ENCODE measurements around the gene NRL.

NRL gene

DNA sequence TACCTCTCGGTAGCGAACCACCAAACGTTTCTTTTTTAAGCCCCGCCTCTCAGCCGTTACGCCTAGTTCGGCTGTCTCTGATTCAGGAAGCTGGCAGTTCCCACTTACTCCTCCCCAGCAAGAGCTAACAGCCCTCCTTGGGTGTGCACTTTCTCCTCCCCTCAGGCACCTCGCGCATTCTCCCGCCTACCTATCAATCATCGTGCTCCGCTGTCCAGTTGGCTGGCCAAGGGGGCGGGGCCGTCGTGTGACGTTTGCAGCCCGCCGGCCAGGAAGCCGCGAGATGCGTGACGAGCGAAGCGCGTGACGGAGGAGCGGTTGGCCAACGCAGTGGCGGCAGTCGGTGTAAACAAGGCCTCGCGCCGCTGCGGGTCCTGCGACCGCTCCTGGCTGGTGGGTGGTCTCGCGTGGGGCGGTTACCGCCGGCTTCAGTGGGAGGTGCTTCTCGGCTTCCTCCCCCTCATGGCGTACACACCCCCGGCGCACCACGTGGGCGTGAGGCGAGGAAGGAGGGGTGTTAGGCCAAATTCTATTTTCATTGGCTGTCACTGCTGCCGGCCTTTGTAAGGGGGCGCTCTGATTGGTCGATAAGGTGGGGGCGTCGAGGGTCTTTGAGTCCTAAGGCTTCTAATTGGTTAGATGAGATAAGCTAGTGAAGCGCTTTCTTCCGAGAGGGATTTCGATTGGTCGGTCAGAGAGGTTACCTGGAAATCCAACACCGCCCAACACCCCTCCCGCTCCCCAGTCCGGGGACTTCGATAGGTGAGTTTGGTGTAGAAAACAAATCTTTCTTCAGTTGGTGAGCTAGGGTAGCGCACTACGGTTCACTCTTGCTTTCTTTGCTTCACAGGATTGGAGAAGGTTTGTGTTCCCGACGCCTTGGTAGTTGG is at the start of gene NRL, which contains the start of gene DCAF11:
NRL (minus strand) TSS at position 418 of the 890 bp plus-strand sequence. CDS start 32,101 bp downstream, outside the sequence.
DCAF11 (plus strand) TSS at position 246 of the 890 bp plus-strand sequence. CDS start 818 bp downstream, outside the sequence.
- Mint-ChIP-seq H3K4me1 (peaks cover 16% of the 10 kb centered on the region), H3K36me3 (peaks cover 18% of the 10 kb centered on the region), H3K9me3 (no peaks in the 10 kb centered on the region), H3K27me3 (no peaks in the 10 kb centered on the region), H3K27ac (peak within 1 kb of the TSS; percentile 97), H3K4me3 (peak within 1 kb of the TSS; percentile 99)
- ATAC-seq (ENCODE audit: low read depth) (peak; percentile 81), DNase-seq (ENCODE audit: low spot score in 2 of 2) (peak; percentile 98)

DNA sequence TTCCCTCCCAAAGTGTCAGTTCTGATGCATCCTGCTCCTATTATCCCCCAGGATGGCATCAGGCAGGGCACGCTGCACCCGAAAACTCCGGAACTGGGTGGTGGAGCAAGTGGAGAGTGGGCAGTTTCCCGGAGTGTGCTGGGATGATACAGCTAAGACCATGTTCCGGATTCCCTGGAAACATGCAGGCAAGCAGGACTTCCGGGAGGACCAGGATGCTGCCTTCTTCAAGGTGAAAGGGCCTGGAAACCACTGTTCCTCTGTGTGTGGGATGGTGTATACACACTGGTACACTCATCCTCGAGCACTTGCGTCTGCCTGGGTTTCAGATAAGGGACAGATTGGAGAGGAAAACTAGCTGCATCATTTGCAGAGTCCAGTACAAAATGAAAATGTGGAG is 47.3 kb upstream of the NRL start:
- Mint-ChIP-seq H3K4me3 (peak overlapping the region; percentile 99), H3K9me3 (no peaks in the 10 kb centered on the region), H3K36me3 (peaks cover 37% of the 10 kb centered on the region), H3K4me1 (peaks cover 17% of the 10 kb centered on the region), H3K27me3 (no peaks in the 10 kb centered on the region), H3K27ac (peak overlapping the region; percentile 95)
- ATAC-seq (ENCODE audit: low read depth) (no peak), DNase-seq (ENCODE audit: low spot score in 2 of 2) (no peak)

DNA sequence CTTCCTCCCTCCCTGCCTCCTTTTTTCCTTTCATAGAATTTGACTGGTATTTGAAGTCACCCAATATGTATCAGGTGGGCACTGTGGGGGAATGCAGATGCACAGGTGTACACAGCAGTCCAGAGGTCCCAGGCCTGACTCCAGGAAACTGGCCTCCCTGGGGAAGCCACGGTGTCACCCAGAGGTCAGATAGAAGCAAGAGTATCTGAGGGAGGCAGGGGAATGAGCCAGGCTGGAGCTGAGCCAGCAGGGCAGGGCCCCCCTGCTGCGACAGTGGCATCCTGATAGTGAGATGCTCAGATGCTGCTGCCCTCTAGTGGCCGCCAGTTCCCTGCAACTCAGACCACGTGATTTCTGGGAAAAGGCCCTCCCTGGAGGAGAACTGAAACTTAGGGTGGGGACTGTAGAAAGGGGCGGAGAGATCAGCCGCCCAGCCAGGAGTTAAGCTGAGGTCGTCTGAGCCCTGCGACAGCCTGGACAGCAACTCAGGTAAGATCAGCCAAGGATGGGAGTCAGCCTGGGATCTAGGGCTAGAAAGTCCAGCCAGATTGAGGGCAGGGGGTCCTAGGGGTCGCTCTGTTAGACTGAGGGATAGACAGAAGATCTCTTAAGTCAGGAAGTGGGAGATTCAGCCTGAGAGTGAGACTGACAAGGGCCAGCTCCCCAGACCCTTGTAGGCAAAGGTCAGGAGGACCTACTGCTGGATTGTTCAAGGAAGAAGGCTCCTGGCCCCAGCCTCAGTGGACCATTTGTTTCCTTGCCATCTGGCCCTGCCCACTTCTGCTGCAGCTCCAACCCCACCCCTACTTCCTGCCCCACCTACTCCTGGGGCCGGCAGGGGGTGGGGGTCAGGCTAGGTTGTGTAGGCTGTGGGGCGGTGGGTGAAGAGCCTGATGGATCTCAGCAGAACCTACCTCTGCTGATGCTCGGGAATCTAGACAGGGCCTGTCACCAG is 46.4 kb upstream of the NRL start, which contains the start of gene IRF9:
IRF9 (plus strand) TSS at position 416 of the 955 bp plus-strand sequence. CDS start 880 bp downstream, outside the sequence.
- H3K36me3 Mint-ChIP-seq: peaks cover 38% of the 10 kb centered on the region
- peak within 1 kb of the TSS; percentile 95 for H3K27ac Mint-ChIP-seq
- H3K27me3 Mint-ChIP-seq: no peaks in the 10 kb centered on the region
- H3K4me1 Mint-ChIP-seq: peaks cover 17% of the 10 kb centered on the region
- peak; percentile 92 for ATAC-seq (ENCODE audit: low read depth)
- H3K9me3 Mint-ChIP-seq: no peaks in the 10 kb centered on the region
- peak within 1 kb of the TSS; percentile 99 for H3K4me3 Mint-ChIP-seq
- DNase-seq (ENCODE audit: low spot score in 2 of 2): peak; percentile 98

DNA sequence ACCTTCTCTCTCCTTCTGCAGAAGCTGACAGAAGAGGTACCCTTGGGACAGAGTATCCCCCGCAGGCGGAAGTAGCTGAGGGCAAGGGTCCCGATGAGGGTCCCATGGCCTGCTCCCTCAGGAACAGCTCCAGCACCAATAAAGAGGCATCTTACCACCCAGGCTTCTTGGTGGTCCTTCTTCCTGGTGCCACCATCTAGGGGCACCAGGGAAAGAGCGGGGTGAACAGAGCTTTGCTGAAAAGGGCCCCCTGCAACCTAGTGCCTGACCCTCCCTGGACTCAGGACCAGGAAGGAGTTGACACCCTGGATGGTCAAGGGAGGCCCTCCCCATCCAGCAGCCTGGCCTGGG is 45.7 kb upstream of the NRL start:
- Mint-ChIP-seq H3K9me3 (no peaks in the 10 kb centered on the region), H3K36me3 (peaks cover 39% of the 10 kb centered on the region), H3K4me3 (peak overlapping the region; percentile 99), H3K27ac (peak overlapping the region; percentile 95), H3K27me3 (no peaks in the 10 kb centered on the region), H3K4me1 (peaks cover 17% of the 10 kb centered on the region)
- DNase-seq (ENCODE audit: low spot score in 2 of 2) (no peak), ATAC-seq (ENCODE audit: low read depth) (no peak)

GRCh38 chr14:24159777-24160498 is 45.2 kb upstream of the NRL start:
- peak overlapping the region; percentile 95 for H3K27ac Mint-ChIP-seq
- no peaks in the 10 kb centered on the region for H3K9me3 Mint-ChIP-seq
- H3K4me3 Mint-ChIP-seq: no peak overlapping the region
- H3K4me1 Mint-ChIP-seq: peaks cover 16% of the 10 kb centered on the region
- H3K27me3 Mint-ChIP-seq: no peaks in the 10 kb centered on the region
- H3K36me3 Mint-ChIP-seq: peaks cover 35% of the 10 kb centered on the region
- DNase-seq (ENCODE audit: low spot score in 2 of 2) (no peak), ATAC-seq (ENCODE audit: low read depth) (no peak)

GRCh38 chr14:24157331-24157730 is 42.6 kb upstream of the NRL start:
- ATAC-seq (ENCODE audit: low read depth): no peak
- peak overlapping the region; percentile 9 for H3K27ac Mint-ChIP-seq
- no peaks in the 10 kb centered on the region for H3K9me3 Mint-ChIP-seq
- DNase-seq (ENCODE audit: low spot score in 2 of 2): no peak
- no peaks in the 10 kb centered on the region for H3K27me3 Mint-ChIP-seq
- no peak overlapping the region for H3K4me3 Mint-ChIP-seq
- H3K36me3 Mint-ChIP-seq: peaks cover 23% of the 10 kb centered on the region
- H3K4me1 Mint-ChIP-seq: peaks cover 8% of the 10 kb centered on the region

DNA sequence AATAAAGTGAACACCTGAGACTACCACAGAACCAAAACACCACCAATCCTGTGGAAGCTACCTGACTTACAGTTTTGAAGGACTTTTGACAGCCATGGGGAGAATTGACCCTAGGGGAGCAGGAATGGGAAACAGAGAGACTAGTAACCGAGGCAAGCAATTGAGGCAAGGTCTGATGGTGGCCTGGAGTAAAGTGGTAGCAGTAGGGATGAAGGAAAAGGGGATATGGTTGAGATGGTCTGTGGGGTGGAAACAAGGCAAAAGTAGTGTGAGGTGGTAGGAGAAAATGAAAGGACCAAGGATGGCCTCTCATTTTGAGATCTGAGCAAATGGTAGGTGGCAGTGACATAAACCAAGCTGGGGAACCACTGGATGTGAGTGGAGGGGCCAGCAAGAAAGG is 42.1 kb upstream of the NRL start:
- no peak for ATAC-seq (ENCODE audit: low read depth)
- H3K27ac Mint-ChIP-seq: peak overlapping the region; percentile 9

DNA sequence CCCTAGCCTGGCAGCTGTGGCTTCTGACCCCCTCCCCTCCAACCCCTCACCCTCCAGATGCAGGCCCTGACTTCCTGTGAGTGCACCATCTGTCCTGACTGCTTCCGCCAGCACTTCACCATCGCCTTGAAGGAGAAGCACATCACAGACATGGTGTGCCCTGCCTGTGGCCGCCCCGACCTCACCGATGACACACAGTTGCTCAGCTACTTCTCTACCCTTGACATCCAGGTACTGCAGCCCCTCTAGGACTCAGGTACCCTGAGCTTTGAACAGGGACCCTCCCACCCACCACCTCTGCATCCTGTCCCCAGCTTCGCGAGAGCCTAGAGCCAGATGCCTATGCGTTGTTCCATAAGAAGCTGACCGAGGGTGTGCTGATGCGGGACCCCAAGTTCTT is 40.4 kb upstream of the NRL start:
- H3K9me3 Mint-ChIP-seq: no peaks in the 10 kb centered on the region
- peaks cover 5% of the 10 kb centered on the region for H3K4me1 Mint-ChIP-seq
- DNase-seq (ENCODE audit: low spot score in 2 of 2) (no peak), ATAC-seq (ENCODE audit: low read depth) (no peak)
- H3K36me3 Mint-ChIP-seq: peaks cover 27% of the 10 kb centered on the region
- no peaks in the 10 kb centered on the region for H3K27me3 Mint-ChIP-seq
- H3K27ac Mint-ChIP-seq: peak overlapping the region; percentile 70
- H3K4me3 Mint-ChIP-seq: no peak overlapping the region

More for the DNA sequence above, 42.1 kb upstream of the NRL start:
- no peaks in the 10 kb centered on the region for H3K27me3 Mint-ChIP-seq
- no peak for DNase-seq (ENCODE audit: low spot score in 2 of 2)
- no peak overlapping the region for H3K4me3 Mint-ChIP-seq
- H3K36me3 Mint-ChIP-seq: peaks cover 22% of the 10 kb centered on the region
- no peaks in the 10 kb centered on the region for H3K9me3 Mint-ChIP-seq
- peaks cover 4% of the 10 kb centered on the region for H3K4me1 Mint-ChIP-seq

DNA sequence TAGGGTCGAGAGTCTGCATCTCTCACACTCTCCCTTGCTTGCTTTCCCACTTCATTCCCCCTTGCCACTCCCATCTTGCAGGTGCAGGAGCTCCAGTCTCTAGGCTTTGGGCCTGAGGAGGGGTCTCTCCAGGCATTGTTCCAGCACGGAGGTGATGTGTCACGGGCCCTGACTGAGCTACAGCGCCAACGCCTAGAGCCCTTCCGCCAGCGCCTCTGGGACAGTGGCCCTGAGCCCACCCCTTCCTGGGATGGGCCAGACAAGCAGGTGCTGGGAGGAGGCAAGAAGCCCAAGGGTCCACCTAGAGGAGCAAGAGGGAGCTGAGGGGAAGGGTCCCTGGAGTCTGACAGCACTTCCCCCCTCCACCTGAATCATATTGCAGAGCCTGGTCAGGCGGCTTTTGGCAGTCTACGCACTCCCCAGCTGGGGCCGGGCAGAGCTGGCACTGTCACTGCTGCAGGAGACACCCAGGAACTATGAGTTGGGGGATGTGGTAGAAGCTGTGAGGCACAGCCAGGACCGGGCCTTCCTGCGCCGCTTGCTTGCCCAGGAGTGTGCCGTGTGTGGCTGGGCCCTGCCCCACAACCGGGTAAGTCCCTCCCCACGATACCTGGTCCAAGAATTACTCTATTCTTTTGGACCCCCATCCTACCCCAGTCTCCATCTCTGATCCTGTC is 36.8 kb upstream of the NRL start:
- Mint-ChIP-seq H3K27ac (no peak overlapping the region), H3K4me3 (no peak overlapping the region), H3K4me1 (peaks cover 22% of the 10 kb centered on the region), H3K36me3 (peaks cover 17% of the 10 kb centered on the region), H3K27me3 (no peaks in the 10 kb centered on the region), H3K9me3 (no peaks in the 10 kb centered on the region)
- DNase-seq (ENCODE audit: low spot score in 2 of 2) (no peak), ATAC-seq (ENCODE audit: low read depth) (no peak)

DNA sequence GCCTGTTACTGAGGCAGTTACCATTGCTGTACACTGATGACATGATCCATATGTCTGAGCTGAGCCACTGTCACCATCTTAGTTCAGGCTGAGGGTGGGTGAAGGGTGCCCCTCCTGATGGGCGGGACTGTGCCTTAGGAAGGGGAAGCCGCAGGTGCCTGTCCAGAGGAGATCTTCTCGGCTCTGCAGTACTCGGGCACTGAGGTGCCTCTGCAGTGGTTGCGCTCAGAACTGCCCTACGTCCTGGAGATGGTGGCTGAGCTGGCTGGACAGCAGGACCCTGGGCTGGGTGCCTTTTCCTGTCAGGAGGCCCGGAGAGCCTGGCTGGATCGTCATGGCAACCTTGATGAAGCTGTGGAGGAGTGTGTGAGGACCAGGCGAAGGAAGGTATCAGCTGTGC is 36.2 kb upstream of the NRL start:
- Mint-ChIP-seq H3K36me3 (peaks cover 16% of the 10 kb centered on the region), H3K4me3 (no peak overlapping the region)

DNA sequence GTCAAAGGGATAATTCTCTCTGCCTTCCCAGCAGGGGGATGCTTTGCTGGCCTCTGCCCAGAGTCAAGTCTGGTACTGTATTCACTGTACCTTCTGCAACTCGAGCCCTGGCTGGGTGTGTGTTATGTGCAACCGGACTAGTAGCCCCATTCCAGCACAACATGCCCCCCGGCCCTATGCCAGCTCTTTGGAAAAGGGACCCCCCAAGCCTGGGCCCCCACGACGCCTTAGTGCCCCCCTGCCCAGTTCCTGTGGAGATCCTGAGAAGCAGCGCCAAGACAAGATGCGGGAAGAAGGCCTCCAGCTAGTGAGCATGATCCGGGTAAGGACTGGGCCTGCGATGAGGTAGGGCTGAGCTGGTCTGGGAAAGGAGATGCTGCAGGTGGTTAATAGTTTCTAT is 35.8 kb upstream of the NRL start:
- no peaks in the 10 kb centered on the region for H3K27me3 Mint-ChIP-seq
- no peak overlapping the region for H3K4me3 Mint-ChIP-seq
- peaks cover 30% of the 10 kb centered on the region for H3K4me1 Mint-ChIP-seq
- H3K36me3 Mint-ChIP-seq: peaks cover 12% of the 10 kb centered on the region
- ATAC-seq (ENCODE audit: low read depth) (no peak), DNase-seq (ENCODE audit: low spot score in 2 of 2) (no peak)
- H3K9me3 Mint-ChIP-seq: no peaks in the 10 kb centered on the region
- no peak overlapping the region for H3K27ac Mint-ChIP-seq

More for the DNA sequence above, 36.2 kb upstream of the NRL start:
- H3K27me3 Mint-ChIP-seq: no peaks in the 10 kb centered on the region
- H3K4me1 Mint-ChIP-seq: peaks cover 25% of the 10 kb centered on the region
- DNase-seq (ENCODE audit: low spot score in 2 of 2) (no peak), ATAC-seq (ENCODE audit: low read depth) (no peak)
- H3K27ac Mint-ChIP-seq: no peak overlapping the region
- H3K9me3 Mint-ChIP-seq: no peaks in the 10 kb centered on the region

GRCh38 chr14:24150061-24150460 is 35.3 kb upstream of the NRL start:
- no peaks in the 10 kb centered on the region for H3K27me3 Mint-ChIP-seq
- H3K4me1 Mint-ChIP-seq: peaks cover 35% of the 10 kb centered on the region
- ATAC-seq (ENCODE audit: low read depth) (no peak), DNase-seq (ENCODE audit: low spot score in 2 of 2) (no peak)
- no peak overlapping the region for H3K4me3 Mint-ChIP-seq
- H3K36me3 Mint-ChIP-seq: peaks cover 13% of the 10 kb centered on the region
- H3K27ac Mint-ChIP-seq: no peak overlapping the region
- no peaks in the 10 kb centered on the region for H3K9me3 Mint-ChIP-seq
